OCI-LY1 (cell line): ENCODE measurements around the gene FKBP1A.

Source experiments
- EZH2 ChIP-seq: fragments of 200-600 bp; sonication (generic), shearing (Covaris generic); IDR thresholded peaks from 2 replicates; pipeline ENCODE4 v1.8.0; 2017; ENCODE audit warnings: borderline replicate concordance, mixed run types, mild to moderate bottlenecking, antibody characterized with exemption, low read length, moderate library complexity, mixed read lengths
- TF ChIP-seq, protein P1 (sequence below): fragments of 200-600 bp; sonication (generic), shearing (Covaris generic); IDR thresholded peaks from 2 replicates; pipeline ENCODE4 v1.5.1; 2017; ENCODE audit warnings: mild to moderate bottlenecking, antibody characterized with exemption, low read length, moderate library complexity, mixed read lengths

DNA sequence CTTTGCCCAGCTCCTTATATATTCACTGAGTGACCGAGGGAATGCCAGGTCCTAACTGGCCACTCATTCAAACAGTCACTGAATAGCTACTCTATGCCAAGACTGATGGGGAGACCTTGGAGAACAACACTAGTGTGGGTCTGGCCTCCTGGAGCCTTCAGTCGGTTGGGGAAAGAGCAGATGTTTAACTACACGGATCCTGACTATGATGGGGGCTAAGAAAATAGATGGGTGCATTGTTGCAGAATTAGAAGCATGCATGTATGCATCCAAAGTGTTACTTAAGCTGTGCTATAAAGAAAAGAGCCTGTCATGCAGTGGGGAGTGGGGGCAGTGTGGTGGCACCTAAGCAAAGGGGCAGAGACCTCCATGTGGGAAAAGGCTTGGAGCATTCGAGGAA is 6.5 kb downstream of the FKBP1A start:
- TF ChIP-seq, protein P1, sequence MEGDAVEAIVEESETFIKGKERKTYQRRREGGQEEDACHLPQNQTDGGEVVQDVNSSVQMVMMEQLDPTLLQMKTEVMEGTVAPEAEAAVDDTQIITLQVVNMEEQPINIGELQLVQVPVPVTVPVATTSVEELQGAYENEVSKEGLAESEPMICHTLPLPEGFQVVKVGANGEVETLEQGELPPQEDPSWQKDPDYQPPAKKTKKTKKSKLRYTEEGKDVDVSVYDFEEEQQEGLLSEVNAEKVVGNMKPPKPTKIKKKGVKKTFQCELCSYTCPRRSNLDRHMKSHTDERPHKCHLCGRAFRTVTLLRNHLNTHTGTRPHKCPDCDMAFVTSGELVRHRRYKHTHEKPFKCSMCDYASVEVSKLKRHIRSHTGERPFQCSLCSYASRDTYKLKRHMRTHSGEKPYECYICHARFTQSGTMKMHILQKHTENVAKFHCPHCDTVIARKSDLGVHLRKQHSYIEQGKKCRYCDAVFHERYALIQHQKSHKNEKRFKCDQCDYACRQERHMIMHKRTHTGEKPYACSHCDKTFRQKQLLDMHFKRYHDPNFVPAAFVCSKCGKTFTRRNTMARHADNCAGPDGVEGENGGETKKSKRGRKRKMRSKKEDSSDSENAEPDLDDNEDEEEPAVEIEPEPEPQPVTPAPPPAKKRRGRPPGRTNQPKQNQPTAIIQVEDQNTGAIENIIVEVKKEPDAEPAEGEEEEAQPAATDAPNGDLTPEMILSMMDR = no peak
- TF ChIP-seq EZH2 = no peak
